Hematopoietic multipotent progenitor cell treated with erythropoietin and hydrocortisone succinate and interleukin-3 and kit ligand, for 6 days (in vitro differentiated cells): ENCODE data around the gene SNX5.

Experiments
- DNase-seq: peaks from one replicate; pipeline ENCODE4 v3.0.0-alpha.2; 2015

SNX5 gene

GRCh38 chr20:17958373-17959256, 10.0 kb downstream of the SNX5 start:
- peak; percentile 95 for DNase-seq

DNA sequence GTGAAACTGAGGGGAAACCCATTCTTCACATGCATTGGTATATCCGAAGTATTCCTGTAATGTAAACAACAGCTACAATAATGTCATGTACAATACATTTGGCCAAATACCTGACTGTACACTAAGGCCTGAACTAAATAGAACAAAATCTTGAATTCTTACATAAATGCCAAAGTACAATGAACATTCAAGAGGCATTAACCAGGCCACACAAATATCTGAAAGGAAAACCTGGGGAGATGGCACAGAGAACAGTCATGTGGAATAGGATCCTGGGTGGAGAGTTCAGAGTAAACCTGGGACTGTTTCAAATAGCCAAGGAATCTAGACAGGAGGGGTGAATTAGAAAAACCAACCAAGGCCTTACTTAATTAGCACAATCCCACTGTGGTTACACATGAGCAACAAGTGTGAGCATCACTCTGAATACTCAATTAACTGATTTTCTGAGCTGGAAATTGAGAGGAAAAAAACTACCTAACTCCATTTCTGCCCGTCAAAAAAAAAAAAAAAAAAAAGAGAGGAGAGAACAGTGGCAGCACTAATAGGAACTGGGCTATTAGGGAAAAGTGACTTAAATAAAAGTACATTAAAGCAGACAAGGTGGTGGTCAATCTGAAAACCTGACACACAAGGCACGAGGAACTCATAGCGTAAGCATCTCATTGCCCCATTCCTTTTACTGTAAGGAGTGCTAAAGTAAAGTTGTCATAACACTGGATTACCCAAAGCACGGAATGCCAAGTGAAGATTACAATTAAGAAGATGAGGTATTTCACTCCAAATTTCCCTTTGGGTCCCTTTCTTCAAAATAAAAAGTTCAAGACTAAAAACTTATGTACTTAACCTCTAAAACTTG, 10.9 kb downstream of the SNX5 start:
- DNase-seq = no peak

- DNase-seq = no peak
Measured at GRCh38 chr20:17956099-17956685, 12.4 kb downstream of the SNX5 start.

DNA sequence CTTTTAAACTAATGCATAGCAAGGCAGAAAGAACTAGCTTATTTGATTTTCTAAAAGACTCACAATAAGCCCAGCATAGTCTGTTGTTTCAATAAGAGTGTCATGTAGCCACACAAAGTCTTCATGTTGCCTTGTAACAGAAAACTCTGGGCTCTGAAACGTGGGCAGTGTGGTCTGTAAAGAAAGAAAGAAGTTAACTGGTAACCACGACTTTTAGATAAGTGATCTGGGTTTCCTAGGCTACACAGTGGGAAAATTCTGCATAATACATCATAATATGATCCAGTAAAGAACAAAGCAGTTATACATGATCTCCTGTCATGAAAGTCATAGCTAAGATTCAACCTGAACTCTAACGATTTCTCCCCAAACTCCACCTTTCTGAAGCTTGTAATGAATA, 13.3 kb downstream of the SNX5 start:
- DNase-seq = peak; percentile 59

- no peak for DNase-seq
Measured at GRCh38 chr20:17953935-17954334, 14.7 kb downstream of the SNX5 start.

GRCh38 chr20:17952692-17953684, 15.6 kb downstream of the SNX5 start:
- no peak for DNase-seq

DNA sequence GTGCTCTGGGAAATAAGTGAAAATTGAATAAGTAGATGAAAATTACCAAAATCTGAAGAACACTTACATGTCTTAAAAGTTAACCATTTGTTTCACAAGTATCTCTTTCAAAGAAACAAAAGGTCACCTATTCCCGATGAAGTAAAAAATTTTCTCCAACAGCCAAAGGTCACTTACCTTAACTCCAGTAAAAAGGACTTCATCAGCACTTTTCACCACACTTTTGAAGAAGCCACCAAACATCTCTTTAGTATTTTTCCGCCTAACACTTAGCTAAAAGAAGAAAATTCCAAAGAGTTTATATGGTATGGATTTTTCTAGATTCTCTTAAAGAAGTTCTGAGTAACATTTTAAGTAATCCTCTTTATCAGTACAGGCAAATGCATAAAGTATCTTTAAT, 17.3 kb downstream of the SNX5 start:
- no peak for DNase-seq

- DNase-seq = no peak
Measured at GRCh38 chr20:17950670-17951069, 17.9 kb downstream of the SNX5 start.

DNA sequence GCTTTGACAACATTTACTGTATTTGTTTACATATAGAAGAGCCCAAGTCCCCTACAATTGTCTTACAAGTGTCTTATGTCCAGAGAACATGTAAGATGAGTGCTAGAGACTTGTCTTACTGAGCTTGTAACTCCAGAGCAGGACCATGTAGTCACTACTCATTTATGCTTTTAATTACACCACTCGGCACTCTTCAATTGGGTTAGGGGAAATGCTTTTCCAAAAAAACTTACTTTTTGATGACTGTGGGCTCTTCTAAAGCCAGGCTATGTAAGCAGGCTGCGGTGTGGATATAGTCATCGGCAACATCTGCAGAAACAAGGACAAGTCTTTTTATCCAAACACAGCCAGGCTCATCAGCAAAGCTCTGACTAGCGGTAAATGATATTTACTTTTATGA, 18.7 kb downstream of the SNX5 start:
- no peak for DNase-seq

GRCh38 chr20:17948442-17948841, 20.2 kb downstream of the SNX5 start:
- no peak for DNase-seq

GRCh38 chr20:17947474-17947815, 21.1 kb downstream of the SNX5 start:
- DNase-seq = no peak

GRCh38 chr20:17946572-17947473, 21.8 kb downstream of the SNX5 start:
- DNase-seq = no peak

DNA sequence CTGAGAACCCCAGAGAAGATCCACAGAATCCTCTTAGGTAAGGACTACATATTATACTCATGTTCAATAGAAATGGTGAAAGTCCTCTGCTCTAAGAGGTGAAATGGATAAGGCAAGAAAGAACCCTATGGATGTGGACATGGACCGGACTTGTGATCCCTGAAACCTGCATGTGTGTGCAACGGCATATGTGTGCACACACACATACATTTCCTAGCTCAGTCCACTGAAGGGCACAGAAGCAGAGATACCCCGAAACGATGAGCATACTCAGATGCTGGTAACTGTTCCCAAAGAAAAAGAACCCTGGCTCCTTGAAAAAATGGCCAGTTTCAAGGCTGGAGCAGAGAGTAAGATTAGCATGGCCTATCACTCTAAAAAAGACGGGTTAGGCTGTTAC, 22.6 kb downstream of the SNX5 start:
- no peak for DNase-seq

- no peak for DNase-seq
Measured at GRCh38 chr20:17944854-17945474, 23.6 kb downstream of the SNX5 start.

DNA sequence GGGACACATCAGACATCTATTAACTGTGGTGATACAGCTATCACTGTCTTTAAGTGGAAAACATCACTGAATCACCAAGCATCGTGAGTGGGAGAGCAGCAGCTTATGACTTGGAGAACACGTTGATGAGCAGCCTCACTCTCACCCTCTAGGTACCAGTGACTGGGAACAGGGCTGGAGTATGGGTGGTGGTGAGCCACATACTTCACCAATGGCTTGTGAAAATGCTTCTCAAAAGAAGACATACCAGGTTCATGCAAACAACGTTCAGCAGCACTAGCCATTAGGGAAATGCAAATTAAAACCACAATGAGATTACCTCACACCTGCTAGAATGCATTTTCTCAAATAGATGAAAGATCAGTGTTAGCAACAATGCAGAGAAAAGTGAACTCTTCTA, 25.3 kb downstream of the SNX5 start:
- no peak for DNase-seq

DNA sequence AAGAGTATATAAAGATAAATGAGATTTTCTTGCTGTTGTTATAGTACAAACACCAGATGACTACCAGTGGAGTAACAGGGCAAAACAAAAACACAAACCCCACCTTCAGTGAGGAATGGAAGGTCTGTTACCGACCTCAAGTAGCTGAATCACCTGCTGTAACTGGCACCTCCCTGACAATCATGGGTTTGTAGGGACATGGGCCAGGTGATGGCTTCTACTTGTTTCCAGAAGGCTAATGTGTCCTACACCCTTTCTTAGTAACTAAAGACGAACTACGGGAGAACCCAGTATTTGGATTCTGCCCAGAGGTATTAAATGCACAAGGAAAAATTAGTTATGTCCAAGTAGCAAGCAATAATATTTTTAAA, 26.8 kb downstream of the SNX5 start:
- no peak for DNase-seq

DNA sequence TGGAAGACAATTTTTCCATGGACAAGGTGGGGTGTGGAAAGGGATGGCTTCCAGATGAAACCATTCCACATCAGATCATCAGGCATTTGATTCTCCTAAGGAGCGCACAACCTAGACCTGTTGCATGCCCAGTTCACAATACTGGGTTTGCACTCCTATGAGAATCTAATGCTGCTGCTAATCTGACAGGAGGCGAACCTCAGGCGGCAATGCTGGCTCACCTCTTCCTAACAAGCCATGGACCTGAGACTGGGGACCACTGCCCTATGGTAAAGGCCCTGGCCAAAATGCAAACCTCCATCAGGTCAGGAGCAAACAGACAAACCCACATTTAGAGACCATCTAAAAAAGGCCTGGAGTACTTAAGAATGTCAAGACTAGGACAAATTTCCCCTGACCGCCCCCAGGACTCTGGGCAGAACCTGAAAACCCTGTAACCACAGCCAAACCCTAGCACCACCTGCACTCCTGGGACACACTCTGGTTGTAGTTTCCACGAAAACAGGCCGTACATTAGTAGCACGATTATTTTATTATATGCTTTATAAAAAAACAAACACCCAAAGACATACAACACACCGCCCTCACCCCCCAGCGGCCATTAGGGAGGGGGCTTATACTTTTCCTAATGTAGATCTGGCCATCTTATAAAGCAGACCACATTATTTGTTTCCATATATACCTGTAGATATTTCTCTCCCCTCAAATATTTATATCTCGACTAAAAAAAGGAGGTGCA, 27.3 kb downstream of the SNX5 start:
- no peak for DNase-seq

DNA sequence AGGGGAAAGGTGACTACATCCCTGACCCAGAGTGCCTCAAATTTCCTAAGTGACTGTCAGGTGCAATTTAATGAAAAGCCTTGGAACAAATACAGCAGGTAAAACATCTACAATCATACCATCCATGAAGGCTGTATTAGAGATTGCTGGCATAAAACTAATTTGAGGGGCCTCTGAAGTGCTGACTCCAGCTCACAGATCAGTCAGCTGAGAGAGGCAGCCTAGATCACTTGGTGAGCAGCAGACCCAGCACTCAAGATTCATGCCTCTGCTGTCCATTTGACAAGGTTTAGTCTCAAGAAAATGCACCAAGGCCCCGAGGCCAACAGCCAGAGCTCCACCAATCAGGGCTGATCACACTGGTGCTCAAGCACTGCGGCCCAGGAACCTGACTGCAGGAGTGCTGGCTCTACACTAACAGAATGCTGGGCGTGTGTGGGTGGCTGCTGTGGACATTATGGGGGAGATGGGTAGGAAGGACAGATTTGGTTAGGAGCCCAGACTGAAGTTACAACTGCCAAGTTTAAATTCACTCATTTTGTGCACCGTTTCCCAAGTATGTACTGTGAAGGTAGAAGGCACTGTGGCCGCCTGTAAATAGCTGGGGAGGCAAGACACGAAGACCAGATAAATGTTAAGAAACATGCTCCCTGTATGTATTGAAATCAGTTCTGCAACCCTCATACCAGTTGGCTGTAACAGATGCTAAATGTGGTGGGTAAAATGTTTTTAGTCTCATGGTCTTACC, 28.2 kb downstream of the SNX5 start:
- DNase-seq = peak; percentile 51

DNA sequence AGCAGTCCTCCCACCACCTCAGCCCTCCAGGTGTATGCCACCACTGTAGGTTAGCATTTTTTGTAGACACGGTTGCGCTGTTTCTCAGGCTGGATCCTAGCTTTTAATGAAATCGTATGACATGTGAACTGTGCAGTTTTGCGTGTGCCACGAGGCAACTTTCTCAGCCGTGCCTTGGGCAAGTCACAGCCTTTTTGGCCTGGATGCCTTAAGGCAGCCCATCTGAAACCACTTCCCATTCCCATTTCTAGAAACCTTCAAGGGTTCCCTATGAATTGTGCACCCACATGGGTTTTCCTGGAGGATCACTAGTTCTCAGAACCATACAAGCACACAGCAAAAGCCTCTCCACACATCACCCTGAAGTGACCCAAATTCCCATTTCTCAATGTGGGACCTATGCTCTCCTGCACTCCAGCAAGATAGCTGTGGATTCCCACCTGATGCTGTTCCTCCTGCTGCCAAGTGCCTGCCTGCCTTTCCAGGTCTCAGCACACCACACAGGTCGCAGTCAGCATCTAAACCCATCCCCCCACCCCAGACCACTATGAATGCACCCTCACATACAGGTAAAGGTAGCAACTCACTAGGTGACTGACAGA, 28.9 kb downstream of the SNX5 start:
- peak; percentile 50 for DNase-seq
